ENCODE measurements around the gene RANBP3.
A peak's percentile ranks its signal among the peaks of the same experiment; 100 is the strongest.
"Not testable (repeated sequence)": the region's sequence is repeated elsewhere in the genome, so short reads cannot be mapped to it uniquely, and the experiment has no call there.

Gene RANBP3

DNA sequence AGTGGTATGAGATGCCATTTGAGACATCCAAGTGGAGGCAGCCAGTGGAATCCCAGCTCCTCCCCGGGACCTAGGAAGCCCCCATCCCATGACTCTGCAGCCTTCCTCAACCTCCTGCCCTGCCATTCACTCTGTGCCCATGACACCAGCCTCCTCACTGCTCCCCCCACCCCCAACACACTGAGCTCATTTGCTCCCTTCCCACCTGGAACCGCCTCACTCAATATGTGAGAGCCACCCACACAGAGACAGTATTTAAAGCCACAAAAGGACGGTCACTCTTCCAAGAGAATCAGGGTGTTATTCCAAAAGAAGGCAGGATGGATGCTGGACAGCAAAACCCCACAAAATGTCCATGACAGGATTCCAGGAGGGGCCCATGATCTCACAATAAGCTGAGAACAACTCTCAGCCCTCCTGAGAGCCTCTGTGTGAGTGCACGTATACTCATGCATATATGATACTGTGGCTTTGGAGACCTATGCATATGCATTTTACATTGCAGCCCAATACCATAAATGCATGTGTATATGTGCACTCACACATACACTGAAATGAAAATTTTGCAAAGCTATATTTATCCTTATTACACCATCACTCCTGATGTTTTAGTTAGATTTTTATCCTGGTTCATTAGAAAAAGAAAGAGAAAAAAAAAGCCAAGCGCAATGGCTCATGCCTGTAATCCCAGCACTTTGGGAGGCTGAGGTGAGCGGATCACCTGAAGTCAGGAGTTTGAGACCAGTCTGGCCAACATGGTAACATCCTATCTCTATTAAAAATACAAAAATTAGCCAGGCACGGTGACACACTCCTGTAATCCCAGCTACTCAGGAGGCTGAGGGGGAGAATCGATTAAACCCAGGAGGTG, 10.8 kb upstream of the RANBP3 start:
- DNase-seq (ENCODE audit: low read depth, low spot score): no peak

DNA sequence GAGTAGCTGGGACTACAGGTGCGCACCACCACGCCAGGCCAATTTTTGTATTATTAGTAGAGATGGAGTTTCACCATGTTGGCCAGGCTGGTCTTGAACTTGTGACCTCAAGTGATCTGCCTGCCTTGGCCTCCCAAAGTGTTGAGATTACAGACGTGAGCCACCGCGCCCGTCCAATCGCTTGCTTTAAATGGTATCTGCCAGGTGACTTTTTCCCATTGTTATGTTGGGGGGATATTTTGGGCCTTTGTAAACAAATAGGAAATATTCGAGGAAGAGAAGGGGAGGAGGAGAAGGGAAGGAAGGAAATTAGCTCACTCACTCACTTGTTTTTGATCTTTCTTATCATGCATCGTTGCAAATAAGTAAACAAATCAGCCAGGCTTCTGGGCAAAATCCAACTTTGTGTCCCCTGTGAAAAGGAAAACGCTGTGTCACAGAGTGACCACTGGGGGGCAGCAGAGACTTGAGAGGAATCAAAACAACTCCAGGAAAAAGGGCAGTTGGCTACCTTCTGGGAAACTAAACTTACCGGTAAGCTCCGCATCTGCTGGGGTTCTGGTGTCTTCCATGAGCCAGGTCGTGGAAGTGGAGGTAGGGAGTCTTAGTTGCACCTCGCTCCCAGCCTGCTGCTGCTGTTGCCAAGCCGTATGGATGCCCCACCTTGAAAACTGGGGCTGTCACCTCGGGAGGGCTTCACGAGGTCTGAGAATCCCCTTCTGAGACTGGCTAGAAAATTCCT, 9.3 kb upstream of the RANBP3 start:
- peak; percentile 86 for DNase-seq (ENCODE audit: low read depth, low spot score)

DNA sequence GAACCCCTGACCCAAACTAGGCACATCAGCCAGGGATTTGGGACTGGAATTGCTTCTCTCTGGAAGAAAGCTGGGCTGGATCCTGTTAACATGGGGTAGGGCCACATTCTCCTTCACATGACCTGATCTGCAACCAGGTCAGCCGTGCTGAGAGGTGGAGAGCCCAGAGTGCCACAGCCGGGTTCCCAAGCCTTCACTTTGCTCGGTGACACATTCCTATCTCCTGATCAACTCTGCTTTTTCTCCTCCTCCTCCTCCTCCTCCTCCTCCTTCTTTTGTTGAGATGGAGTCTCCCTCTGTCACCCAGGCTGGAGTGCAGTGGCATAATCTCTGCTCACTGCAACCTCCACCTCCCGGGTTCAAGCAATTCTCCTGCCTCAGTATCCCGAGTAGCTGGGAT, 7.9 kb upstream of the RANBP3 start:
- not testable (repeated sequence) for DNase-seq (ENCODE audit: low read depth, low spot score)

DNA sequence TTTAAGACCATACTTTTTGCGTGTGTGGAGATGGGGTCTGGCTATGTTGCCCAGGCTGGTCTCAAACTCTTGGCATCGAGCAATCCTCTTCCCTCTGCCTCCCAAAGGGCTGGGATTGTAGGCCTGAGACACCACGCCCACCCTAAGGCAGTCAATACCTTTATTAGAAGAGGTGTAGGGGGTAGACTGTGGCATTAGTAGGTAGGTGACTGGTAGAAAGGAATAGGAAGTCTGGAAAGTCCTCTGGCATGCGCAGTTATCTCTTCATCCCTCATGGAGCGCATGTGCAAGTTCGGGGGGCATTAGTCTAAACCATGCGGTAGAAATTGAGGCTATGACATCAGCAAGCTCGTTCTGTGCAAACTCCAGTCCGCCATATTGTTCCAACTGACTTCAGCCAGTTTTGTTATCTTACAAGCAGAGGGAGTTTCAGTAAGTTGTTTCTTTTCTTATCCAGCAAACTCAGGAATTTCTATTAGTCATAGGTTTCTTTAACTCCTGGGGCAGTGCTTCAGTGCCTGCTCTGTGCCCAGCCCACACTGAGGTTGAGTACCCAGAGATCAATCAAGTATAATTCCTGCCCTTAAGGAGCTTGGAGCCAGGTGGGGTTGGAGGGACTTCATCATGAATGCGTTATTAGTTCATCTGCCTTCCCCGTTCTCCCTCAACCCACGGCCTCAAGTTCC, 7.3 kb upstream of the RANBP3 start:
- DNase-seq (ENCODE audit: low read depth, low spot score): peak; percentile 73

DNA sequence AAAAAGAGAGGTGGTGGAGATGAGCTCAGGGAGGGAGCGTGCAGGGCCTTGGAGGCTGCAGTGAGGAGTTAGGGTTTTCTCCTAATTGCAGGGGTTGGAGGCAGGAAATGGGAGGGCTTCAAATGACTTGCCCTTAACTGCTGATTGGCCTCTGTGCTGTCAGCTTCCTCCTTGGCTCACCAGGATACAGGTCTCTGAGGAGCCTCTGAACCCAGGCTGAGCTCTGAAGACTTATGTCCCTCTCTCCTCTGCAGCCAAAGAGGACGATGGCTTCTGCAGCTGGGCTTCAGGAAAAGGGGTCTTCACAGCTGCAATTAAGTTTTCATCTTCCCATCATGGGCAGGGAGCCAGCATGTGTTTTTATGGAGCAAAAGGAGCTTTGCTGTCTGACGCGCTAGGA, 6.7 kb upstream of the RANBP3 start:
- no peak for DNase-seq (ENCODE audit: low read depth, low spot score)

DNA sequence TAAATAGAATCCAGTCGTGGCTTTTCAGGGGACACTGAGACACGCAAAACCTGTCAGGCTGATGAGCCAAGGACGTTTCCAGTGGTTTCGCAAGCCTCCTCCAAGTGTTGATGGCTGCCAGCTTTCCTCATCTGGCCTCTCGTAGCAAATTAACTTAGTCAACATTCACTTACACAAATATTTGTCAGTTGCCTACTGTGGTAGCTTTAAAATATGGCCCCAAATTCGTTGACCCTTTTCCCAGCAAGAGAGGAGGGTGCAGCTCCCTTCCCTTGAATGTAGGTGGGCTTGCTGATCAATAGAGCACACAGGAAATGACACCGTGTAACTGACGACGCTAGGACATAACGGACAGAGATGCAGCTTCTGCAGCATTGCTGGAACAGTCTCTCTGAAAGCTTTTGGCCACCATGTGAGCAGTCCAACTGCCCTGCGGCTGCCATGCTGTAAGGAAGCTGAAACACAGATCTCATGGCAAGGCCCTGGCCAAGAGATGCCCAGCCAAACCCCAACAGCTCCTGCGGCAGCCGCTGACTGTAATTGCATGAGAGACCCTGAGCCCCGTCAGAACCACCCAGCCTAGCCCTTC, 5.5 kb upstream of the RANBP3 start:
- no peak for DNase-seq (ENCODE audit: low read depth, low spot score)

DNA sequence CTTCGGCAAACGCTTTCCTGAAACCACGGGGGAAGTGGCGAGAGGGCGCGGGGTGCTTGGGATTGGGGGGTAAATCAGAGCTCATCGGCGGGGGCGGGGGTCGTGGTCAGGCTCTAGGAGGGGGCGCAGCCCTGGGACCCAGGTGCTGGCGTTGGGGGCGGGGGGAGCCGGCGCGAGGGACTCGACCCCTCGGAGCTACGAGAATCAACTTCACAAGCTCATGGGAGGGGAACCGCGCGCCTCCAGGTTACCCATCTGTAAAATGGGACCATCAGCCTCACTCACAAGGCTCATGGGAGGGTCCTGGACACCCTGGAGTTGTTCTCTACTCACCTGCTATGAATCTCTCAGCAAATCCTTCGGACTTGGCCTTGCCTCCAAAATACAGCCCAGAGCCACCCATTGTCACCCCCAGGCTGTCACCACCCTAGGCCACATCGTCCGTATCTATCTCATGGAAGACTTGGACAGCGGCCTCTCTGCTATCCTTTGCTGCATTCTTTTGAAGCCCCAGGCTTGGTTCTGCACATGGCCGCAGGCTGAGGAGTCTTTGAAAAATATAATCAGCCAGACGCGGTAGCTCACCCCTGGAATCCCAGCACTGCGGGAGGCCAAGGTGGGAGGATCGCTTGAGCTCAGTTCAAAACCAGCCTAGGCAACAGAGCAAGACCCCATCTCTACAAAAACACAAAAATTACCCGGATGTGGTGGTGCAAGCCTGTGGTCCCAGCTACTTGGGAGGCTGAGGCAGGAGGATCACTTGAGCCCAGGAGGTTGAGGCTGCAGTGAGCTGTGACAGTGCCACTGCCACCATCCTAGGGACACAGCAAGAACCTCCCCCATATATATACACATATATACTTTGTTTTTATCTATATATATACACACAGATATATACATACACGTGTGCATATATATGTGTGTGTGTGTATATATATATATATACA, 939 bp upstream of the RANBP3 start:
- no peak for DNase-seq (ENCODE audit: low read depth, low spot score)

DNA sequence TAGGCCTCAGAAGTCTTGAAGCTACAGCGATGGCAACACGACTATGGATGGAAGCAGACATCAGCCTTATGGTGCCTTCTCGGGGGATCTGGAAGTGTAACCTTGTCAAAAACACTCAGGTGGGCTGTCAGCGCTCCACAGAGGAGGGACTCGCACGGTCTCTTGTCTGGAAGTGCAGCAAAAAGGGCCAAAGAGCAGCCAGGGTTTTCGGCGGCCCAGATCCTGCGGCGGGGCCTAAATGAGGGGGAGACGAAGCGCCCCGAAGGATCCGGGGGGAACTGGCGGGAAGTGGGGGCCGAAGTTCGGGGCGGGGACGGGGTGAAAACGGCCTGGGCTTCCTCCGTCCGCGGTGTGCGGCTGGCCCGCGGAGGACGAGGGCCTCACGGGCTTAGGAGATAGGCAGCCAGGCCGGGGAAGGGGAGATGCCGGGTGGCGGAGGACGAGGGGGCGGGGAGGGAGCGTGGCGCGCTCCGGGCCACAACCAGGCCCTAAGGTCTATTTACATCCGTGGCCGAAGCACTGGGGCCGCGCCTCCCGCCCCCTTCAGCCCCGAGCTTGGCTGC, 637 bp downstream of the RANBP3 start:
- DNase-seq (ENCODE audit: low read depth, low spot score): no peak

DNA sequence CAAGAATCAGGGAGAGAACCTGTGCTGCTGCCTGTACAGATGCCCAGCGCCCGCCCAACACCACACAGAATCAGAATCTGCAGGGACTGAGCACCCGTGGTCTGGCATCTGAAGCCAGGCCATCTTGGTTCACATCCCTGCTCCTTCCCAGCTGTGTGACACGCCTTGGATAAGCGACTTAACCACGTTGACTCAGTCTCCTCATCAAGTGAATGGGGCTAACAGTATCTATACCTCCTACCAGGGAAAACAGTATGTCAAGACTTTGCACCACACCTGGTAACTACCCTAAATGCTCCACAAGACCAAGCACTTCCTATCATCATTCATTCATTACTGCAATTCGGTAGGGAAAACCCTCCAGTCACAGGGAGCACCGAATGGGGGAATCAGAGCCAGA, 1.2 kb downstream of the RANBP3 start:
- DNase-seq (ENCODE audit: low read depth, low spot score): no peak

DNA sequence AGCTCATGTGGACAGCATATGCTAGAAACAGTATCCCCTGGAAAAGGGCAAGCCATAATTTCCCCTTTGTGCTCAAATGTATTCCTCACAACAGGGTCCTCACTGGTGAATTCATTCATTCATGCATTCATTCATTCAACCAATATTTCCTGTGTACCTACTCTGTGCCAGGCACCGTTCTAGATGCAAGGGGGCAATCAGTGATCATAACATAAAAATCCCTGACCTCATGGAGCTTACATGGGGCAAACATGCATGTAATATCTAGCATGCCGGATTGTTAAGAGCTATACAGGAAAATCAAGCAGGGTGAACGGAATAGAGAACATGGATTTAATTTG, 2.6 kb downstream of the RANBP3 start:
- no peak for DNase-seq (ENCODE audit: low read depth, low spot score)

DNA sequence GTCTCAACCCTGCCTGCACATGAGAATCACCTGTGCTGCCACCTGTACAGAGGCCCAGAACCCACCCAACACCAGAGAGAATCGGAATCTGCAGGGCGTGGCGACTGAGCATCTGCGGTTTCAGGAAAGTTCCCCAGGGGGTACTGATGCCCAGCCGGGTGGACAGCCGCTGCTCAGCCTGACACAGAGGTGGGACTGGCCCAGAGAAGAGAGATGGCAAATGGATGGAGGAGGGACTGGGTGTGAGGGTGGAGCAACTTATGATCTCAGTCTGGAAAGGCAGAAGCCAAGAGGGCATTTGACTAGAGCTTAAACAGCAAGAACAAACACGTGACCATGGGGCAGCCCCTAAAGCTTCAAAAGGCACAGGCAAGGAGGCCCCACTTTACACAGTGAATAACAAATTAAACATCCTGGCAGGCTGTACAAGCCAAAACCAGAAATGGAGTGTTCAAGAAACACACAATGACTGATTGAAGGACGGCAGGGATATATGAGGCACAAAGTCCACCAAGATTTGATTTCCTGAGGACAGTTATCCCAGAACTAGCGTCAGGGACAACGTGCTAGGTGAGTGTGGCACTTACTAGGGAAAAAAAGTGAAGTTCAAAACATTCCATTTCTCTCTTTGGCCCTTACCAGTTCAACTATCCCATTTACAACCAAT, 3.1 kb downstream of the RANBP3 start:
- DNase-seq (ENCODE audit: low read depth, low spot score): no peak

DNA sequence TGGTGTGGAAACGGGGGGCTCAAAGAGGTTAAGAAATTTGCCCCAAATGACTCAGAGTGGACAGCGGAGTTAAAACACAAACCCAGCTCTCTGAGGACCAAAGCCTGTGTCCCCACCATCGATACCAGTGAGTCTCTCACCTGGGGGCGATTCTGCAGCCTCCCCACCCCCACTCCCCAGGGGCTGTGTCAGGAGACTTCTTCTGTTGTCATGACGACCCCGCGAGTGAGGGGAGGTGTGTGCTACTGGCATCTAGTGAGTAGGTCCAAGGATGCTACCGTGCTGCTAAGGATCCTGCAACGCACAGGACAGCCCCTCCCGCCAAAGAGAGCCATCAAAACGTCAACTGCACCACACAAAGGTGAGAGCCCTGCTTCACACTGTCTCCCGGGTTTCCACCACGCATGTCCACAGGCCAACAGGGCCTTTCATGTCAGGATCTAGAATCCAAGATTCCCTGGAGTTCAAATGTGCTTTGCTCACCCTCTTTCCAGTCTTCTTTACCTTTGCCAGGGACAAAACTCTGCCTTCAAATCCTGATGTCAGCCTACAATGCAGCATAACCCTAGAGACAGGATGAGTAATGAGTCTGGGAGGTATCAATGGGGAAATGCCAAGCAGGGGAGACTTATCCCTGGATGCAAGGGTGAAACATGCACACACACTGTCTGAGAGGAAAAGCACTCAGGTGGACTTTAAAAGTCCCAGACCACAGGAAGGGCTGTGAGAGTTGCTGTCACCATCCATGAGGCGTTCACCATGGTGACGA, 3.9 kb downstream of the RANBP3 start:
- no peak for DNase-seq (ENCODE audit: low read depth, low spot score)

DNA sequence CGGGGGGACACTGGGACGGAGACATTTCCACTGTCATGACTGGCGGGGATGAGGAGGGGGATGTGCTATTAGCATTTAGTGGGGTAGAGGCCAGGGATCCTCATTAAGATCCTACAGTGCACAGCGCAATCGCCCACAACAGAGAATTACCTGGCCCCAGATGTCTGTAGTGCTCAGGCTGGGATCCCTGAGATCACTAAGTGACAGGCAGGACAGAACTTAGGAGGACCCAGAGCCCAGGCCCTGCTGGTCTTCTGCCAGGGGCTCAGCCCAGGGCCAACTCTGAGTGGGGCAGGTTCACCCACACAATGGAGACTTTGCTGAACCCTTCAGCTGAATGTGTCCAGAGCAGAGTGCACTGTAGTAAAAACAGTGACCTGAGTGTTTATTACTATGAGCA, 4.6 kb downstream of the RANBP3 start:
- DNase-seq (ENCODE audit: low read depth, low spot score): no peak

DNA sequence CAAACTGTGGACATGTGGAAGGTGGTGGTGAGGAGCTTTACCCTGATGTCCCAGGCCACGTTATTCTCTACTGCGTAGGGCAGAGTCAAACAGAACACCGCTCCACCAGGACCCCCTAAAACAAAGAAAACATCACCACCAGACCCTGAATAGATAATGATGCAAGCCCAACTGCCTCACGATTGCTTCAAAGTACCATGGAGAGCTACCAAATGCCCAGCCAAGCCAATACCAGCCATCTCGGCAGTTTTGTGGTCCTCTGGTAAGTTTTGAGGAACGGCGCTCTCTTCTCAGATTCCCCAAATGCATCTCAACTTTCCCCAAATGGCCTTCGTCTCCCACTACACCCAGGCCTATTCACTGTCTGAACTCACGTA, 5.6 kb downstream of the RANBP3 start:
- DNase-seq (ENCODE audit: low read depth, low spot score): no peak

DNA sequence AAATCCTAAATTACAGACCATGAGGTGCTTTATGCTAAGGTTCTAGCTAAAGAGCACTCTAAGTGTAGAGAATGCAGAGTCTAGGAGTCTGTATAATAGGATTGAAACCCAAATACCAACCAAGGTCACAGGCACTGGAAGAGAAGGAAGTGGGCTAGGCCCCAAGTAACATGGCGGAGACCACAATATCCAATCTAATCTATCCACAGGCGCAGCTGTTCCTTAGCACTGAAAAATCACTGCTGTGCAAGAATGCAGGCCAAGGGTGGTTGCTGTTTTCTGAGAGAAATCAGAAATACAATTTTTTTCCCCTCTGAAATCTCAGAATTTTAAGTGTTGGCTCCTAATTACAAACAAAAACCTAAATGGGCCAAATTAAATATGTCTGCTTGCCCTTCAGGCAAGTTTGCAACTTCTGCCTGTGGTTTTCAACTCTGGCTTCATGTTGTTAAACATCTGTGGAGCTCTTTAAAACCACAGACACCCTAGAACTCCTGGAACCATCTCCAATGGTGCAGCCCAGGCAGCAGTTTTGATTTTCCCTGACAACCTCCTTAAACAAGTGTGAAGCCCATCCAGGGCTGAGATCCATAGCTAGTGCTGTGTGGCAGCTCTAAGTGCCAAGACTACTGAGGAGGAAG, 6.1 kb downstream of the RANBP3 start:
- no peak for DNase-seq (ENCODE audit: low read depth, low spot score)

DNA sequence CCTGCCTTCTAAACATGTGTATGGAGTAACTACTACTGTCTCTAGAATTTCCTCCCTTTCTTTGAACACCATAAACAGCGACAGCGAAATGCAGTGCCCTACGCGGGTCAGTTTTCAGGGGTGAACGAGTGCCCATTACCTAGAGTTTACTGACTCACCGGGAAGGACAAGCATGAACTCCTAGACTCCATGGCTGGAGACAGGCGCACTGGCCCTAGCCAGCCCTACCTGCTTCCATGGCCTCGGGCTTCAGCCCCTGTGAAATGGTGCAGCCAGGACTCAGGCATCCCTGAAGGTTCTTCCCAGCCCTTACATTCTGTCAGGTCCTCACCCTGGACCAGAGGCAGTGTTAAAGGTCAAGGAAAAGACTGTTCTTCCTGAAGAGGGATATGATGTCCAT, 8.5 kb downstream of the RANBP3 start:
- no peak for DNase-seq (ENCODE audit: low read depth, low spot score)

DNA sequence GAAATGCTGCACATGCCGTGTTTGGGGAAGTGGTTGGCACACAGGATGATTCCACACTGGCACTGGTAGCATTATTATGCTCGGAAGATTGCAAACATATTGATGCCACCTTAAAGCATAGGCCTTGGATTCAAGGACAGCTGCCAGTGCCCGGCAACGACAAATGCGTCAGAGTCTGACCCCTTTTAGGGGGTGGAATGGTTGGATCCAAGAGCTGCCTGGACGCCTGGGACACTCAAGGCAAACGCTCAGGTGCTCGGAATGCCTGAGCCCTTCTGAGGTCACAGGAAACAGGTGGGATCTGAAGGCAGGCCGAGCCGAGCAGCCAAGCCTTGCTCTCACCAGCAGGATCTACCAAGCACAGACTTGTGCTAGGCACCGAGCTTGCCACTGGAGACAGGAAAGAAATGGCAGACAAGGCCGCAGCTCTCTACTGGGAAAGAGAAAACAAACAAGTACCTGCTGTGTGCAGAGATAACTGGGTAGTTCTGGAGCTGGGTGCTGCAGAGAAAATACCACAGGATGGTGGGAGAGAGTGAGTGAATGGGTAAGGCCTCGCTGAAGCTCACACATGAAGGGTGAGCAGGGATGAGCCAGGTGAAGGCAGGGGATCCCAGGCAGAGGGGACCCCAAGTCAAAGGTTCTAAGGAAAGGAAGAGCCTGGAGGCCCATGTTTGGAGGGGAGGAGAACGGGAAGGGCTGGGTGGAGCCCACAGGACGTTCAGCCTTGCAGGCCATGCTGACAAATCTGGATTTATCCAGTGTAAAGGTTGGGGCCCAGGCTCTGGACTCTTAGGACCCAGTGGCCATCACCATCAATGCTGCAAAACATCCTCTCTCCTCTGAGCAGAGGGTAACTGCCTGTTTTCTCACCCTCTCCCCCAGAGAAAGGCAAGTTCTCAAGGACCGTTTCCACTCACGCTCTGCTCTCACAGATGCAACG, 9.2 kb downstream of the RANBP3 start:
- DNase-seq (ENCODE audit: low read depth, low spot score): peak; percentile 26

DNA sequence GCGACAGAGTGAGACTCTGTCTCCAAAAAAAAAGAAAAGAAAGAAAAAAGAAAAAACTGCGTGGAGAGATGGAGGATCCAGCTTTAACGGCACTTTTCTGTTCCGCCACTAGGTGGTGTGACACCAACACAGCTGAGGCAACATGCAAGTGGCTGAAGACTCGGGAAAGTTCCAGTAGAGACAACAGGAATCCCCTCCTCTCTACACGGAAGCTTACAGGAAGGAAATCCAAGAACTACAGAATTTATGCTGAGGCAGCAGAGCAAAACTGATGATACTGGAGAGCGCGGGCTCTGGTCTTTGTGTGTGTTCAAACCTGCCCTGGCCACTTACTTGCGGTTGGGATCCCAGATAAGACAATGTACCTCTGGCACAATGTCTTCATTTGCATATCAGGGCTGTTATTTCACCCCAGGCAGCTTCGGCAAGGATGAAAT, 9.9 kb downstream of the RANBP3 start:
- DNase-seq (ENCODE audit: low read depth, low spot score): peak; percentile 83

All from astrocyte of the hippocampus (primary cell).